Astrocyte of the spinal cord (primary cell): Measurements from ENCODE around the gene POC1B.

Source experiments
- DNase-seq: peaks from one replicate; pipeline ENCODE4 v3.0.0; 2011; ENCODE audit warnings: low read depth, low spot score
- H3K4me3 ChIP-seq: 2 replicates; pipeline ENCODE4 v1.5.1; 2011; ENCODE audit warnings: low read depth, mild to moderate bottlenecking, low read length, moderate library complexity
- in situ Hi-C: cut with HindIII; loops from 2 replicates; pipeline ENCODE4 v1.10.0; 2017; ENCODE audit warnings: low sequenced_read_pairs
- TF ChIP-seq, protein P1 (sequence below): IDR thresholded peaks from 2 replicates; pipeline ENCODE4 v1.5.1; 2012; ENCODE audit warnings: low read depth, mild to moderate bottlenecking, low read length, inconsistent platforms

Gene POC1B

DNA sequence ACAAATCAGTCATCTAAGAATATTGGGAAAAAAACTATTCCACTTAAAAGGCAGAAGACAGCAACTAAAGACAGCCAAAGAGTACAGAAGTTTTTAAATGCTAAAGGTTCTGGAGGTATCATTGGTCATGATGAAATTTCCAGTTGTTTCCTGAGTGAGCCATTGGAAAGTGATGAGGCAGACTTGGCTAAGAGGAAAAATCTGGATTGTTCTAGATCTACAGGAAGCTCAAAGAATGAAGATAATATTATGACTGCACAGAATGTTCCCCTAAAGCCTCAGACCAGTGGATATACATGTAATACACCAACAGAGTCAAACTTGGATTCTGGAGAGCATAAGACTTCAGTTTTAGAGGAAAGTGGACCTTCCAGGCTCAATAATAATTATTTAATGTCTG, 24.1 kb downstream of the POC1B start:
- H3K4me3 ChIP-seq: no peak overlapping the region
- no peak for DNase-seq
- TF ChIP-seq, protein P1, sequence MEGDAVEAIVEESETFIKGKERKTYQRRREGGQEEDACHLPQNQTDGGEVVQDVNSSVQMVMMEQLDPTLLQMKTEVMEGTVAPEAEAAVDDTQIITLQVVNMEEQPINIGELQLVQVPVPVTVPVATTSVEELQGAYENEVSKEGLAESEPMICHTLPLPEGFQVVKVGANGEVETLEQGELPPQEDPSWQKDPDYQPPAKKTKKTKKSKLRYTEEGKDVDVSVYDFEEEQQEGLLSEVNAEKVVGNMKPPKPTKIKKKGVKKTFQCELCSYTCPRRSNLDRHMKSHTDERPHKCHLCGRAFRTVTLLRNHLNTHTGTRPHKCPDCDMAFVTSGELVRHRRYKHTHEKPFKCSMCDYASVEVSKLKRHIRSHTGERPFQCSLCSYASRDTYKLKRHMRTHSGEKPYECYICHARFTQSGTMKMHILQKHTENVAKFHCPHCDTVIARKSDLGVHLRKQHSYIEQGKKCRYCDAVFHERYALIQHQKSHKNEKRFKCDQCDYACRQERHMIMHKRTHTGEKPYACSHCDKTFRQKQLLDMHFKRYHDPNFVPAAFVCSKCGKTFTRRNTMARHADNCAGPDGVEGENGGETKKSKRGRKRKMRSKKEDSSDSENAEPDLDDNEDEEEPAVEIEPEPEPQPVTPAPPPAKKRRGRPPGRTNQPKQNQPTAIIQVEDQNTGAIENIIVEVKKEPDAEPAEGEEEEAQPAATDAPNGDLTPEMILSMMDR: no peak
- in situ Hi-C loops: no loop called here

DNA sequence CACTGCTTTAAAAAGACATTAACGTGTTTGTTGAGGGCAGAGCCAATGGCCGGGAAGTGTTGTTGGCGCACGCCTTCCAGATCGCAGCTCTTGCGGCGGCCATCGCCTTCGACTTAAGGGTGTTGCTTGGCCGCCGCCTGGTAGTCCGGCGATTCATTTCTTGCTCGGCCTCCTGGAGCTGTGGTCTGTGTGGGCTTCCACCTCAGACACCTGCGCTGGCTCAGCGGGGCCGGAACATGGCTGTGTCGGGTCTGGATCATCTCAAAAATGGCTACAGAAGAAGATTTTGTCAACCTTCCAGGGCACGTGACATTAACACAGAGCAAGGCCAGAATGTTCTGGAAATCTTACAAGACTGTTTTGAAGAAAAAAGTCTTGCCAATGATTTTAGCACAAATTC, 26.0 kb downstream of the POC1B start:
- TF ChIP-seq, protein P1: no peak
- H3K4me3 ChIP-seq: no peak overlapping the region
- in situ Hi-C loops: no loop called here
- no peak for DNase-seq

DNA sequence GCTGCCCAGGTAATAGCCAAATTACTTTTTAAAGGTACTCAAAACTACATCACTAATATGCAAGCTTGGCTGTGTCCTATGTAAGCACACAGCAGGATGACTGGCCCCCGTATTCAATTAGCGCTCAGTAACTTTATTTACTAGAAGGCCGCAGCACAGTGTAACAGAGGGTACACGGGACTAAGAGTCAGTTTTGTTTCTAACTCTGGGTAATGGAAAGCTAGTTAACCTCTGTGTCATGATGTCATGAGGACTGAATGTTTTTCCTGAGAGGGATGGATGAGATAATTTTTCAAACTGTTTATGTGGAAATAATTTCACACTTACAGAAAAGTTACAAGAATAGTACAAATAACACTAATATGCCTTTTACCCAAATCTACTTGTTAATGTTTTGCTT, 28.4 kb downstream of the POC1B start:
- DNase-seq: no peak
- H3K4me3 ChIP-seq: no peak overlapping the region
- in situ Hi-C loops: no loop called here
- TF ChIP-seq, protein P1: no peak

DNA sequence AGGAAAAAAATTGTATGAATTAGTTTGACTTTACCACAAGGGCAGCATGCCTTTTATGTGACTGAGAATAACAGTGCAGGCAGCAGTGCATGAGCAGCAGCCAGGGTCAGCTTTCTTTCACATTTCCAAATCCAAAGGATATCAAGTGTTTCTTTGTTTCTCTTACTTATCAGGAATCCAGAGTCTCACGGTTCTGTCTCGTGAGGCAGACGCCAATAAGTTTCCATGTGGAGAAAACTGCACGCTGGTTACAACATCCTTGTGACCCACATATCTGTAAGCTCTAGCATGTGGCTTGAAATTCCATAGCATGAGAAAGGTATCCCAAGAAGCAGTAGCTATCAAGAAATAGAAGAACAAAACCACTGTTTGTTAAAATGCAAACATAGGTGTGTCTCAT, 28.8 kb downstream of the POC1B start:
- TF ChIP-seq, protein P1: no peak
- no peak overlapping the region for H3K4me3 ChIP-seq
- no peak for DNase-seq
- in situ Hi-C loops: no loop called here

DNA sequence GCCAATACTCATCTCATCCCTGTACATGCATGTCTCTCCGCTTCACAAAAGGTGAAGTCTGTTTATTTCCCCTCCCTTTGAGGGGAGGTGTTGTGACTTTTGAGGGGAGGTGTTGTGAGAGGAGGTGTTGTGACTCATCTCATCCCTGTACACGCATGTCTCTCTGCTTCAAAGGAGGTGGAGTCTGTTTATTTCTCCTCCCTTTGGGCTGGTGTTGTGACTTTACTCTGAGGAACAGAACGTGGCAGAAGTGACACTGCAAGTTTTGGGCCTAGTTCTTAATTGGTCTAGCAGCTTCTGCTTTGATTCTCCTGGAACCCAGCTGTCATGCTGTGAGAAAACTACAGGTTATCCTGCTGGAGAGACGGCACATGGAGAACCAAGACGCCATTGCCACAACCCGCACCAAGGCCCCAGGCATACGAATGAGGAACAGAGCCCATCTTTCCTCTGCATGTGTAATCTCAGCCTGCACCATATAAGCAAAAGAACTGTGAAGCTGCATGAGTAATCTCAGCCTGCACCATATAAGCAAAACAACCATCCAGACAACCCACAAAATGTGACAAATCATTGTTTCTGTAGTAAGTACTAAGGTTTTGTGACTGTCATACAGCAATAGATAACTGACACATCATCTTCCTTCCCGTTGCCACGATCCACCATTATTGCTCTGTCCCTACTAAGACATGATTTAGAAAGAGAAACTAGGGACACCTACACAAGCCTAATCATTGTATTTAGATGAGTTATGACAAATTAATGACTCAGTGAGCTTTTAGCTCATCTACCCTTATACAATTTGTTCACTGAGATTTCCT, 31.2 kb downstream of the POC1B start:
- H3K4me3 ChIP-seq: no peak overlapping the region
- DNase-seq: no peak
- in situ Hi-C loops: no loop called here
- TF ChIP-seq, protein P1: no peak

DNA sequence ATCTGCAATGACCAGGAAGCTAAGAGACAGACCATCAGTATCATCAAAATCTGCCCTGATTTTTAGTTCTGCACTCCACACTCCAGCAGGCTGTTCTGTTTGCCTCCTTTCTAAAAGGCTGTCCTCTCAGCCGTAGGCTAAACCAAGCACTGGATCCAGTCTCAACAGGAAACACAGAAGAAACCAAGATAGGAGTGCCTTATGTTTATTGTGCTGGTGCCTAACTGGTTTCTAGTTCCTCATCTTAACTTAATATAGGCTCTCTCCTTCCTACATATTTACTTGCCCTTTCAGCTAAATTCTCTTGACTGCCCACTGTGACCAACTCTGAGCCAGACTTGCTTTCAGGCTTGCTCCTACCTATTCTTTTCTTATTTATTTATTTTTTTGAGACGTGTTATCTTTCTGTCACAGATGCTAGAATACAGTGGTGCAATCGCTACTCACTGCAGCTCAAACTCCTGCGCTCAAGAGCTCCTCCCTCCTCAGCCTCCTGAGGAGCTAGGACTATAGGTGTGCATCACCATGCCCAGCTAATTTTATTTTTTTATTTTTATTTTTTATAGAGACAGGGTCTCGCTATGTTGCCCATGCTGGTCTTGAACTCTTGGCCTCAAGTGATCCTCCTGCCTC, 32.1 kb downstream of the POC1B start:
- no peak for DNase-seq
- TF ChIP-seq, protein P1: no peak
- in situ Hi-C loops: no loop called here
- H3K4me3 ChIP-seq: no peak overlapping the region
